ENCODE measurements around the gene DCLRE1A.
"Not testable (repeated sequence)": the region's sequence is repeated elsewhere in the genome, so short reads cannot be mapped to it uniquely, and the experiment has no call there.

Gene DCLRE1A

GRCh38 chr10:113846036-113846435 is 7.8 kb downstream of the DCLRE1A start:
- H3K36me3 Mint-ChIP-seq, result peaks cover 42% of the 10 kb centered on the region
- no peak overlapping the region for H3K4me3 Mint-ChIP-seq
- no peaks in the 10 kb centered on the region for H3K27me3 Mint-ChIP-seq
- CTCF ChIA-PET, result no interaction called here
- H3K27ac Mint-ChIP-seq, result no peak overlapping the region
- peaks cover 32% of the 10 kb centered on the region for H3K4me1 Mint-ChIP-seq
- H3K9me3 Mint-ChIP-seq, result no peaks in the 10 kb centered on the region
- DNase-seq, result no peak

GRCh38 chr10:113843972-113844485 is 9.9 kb downstream of the DCLRE1A start:
- H3K4me3 Mint-ChIP-seq, result no peak overlapping the region
- CTCF ChIA-PET, result no interaction called here
- no peak for DNase-seq
- no peaks in the 10 kb centered on the region for H3K9me3 Mint-ChIP-seq
- H3K27me3 Mint-ChIP-seq, result no peaks in the 10 kb centered on the region
- no peak overlapping the region for H3K27ac Mint-ChIP-seq
- H3K4me1 Mint-ChIP-seq, result peaks cover 18% of the 10 kb centered on the region
- H3K36me3 Mint-ChIP-seq, result peaks cover 42% of the 10 kb centered on the region

DNA sequence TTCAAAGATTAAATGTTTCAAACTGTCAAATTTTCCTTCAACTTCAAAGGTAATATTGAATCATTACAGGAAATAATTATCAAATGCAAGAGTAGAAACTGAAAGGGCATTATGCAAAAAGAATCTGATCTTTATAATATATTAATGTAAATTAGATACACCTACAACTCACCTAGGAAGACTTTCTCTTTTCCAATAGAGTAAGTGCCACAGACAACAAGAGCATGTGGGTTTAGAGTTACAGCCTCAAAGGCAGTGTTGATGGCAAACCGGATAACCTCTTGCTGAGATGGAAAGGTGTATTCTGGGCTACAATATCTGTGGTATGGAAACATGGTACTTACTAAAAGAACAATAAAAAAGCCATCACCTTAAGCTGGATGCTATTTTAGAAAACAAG is 11.7 kb downstream of the DCLRE1A start:
- no peak overlapping the region for H3K27ac Mint-ChIP-seq
- peaks cover 6% of the 10 kb centered on the region for H3K4me1 Mint-ChIP-seq
- no peaks in the 10 kb centered on the region for H3K9me3 Mint-ChIP-seq
- CTCF ChIA-PET, result no interaction called here
- H3K4me3 Mint-ChIP-seq, result no peak overlapping the region
- no peak for DNase-seq
- no peaks in the 10 kb centered on the region for H3K27me3 Mint-ChIP-seq
- peaks cover 35% of the 10 kb centered on the region for H3K36me3 Mint-ChIP-seq

DNA sequence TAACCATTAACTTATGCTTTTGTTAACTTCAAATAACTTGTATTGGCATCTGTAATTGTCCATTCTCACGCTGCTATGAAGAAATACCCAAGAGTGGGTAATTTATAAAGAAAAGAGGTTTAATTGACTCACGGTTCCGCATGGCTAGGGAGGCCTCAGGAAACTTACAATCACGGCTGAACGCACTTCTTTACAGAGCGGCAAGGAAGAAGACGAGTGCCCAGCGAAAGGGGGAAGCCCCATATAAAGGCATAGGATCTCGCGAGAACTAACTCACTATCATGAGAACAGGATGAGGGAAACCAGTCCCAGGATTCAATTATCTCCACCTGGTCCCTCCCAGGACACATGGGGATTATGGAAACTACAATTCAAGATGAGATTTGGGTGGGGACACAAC is 25.3 kb downstream of the DCLRE1A start:
- H3K27ac Mint-ChIP-seq, H3K4me1 Mint-ChIP-seq, H3K27me3 Mint-ChIP-seq, H3K9me3 Mint-ChIP-seq, H3K4me3 Mint-ChIP-seq, DNase-seq, CTCF ChIA-PET, H3K36me3 Mint-ChIP-seq: not testable (repeated sequence)

GRCh38 chr10:113825791-113826190 is 28.1 kb downstream of the DCLRE1A start:
- Mint-ChIP-seq H3K4me1 (no peaks in the 10 kb centered on the region), H3K27me3 (peaks cover 4% of the 10 kb centered on the region), H3K9me3 (no peaks in the 10 kb centered on the region), H3K4me3 (no peak overlapping the region), H3K27ac (no peak overlapping the region), H3K36me3 (no peaks in the 10 kb centered on the region)
- DNase-seq, result no peak
- CTCF ChIA-PET, result interaction anchor here (0.7 to 0.9 kb wide), 2 partner anchors 10 to 22 kb away, joined by 3 read pairs; no protein-coding TSS in a partner anchor

GRCh38 chr10:113823389-113823788 is 30.5 kb downstream of the DCLRE1A start:
- no peak overlapping the region for H3K27ac Mint-ChIP-seq
- CTCF ChIA-PET, result interaction anchor here (0.7 kb wide), 1 partner anchor 131 kb away, joined by 3 read pairs; no protein-coding TSS in a partner anchor
- no peaks in the 10 kb centered on the region for H3K36me3 Mint-ChIP-seq
- H3K4me3 Mint-ChIP-seq, result no peak overlapping the region
- peaks cover 4% of the 10 kb centered on the region for H3K27me3 Mint-ChIP-seq
- no peaks in the 10 kb centered on the region for H3K4me1 Mint-ChIP-seq
- no peak for DNase-seq
- no peaks in the 10 kb centered on the region for H3K9me3 Mint-ChIP-seq

DNA sequence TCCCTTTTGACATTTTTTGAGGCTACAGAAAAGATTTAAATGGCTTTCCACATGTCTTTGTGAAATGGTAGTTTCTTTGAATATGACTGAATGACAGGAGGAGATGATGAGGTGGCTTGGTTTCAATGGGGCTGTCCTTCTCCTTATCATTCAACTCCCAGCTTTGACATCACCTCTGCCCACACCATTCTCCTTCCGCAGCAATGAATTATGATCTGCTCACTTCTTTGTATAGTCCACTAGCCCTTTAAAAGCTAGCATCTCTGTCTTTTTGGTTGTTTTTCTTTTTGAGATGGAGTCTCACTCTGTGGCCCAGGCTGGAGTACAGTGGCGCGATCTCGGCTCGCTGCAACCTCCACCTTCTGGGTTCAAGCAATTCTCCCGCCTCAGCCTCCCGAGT is 31.7 kb downstream of the DCLRE1A start:
- H3K4me1 Mint-ChIP-seq, result no peaks in the 10 kb centered on the region
- H3K36me3 Mint-ChIP-seq, result no peaks in the 10 kb centered on the region
- no peaks in the 10 kb centered on the region for H3K9me3 Mint-ChIP-seq
- H3K4me3 Mint-ChIP-seq, result no peak overlapping the region
- peaks cover 7% of the 10 kb centered on the region for H3K27me3 Mint-ChIP-seq
- CTCF ChIA-PET, result interaction anchor here (0.9 kb wide), 1 partner anchor 23 kb away, joined by 3 read pairs; no protein-coding TSS in a partner anchor
- no peak for DNase-seq
- H3K27ac Mint-ChIP-seq, result no peak overlapping the region

DNA sequence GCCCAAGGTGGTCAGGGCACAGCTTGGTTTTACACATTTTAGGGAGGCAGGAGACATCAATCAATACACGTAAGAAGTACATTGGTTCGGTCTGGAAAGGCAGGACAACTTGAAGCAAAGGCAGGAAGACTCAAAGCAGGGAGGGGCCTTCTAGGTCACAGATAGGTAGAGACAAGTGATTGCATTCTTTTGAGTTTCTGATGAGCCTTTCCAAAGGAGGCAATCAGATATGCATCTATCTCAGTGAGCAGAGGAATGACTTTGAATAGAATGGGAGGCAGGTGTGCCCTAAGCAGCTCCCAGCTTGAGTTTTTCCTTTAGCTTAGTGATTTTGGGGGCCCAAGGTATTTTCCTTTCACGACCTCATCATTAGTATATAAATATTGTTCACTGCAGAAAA is 32.6 kb downstream of the DCLRE1A start:
- H3K27ac Mint-ChIP-seq, H3K9me3 Mint-ChIP-seq, H3K4me1 Mint-ChIP-seq, DNase-seq, H3K36me3 Mint-ChIP-seq, H3K4me3 Mint-ChIP-seq, CTCF ChIA-PET, H3K27me3 Mint-ChIP-seq: not testable (repeated sequence)

- Mint-ChIP-seq H3K9me3 (no peaks in the 10 kb centered on the region), H3K27me3 (peaks cover 7% of the 10 kb centered on the region), H3K4me3 (no peak overlapping the region), H3K27ac (no peak overlapping the region), H3K36me3 (no peaks in the 10 kb centered on the region), H3K4me1 (no peaks in the 10 kb centered on the region)
- CTCF ChIA-PET, result no interaction called here
- no peak for DNase-seq
These were observed 33.4 kb downstream of the DCLRE1A start for GRCh38 chr10:113820507-113820906.

GRCh38 chr10:113819989-113820388 is 33.9 kb downstream of the DCLRE1A start:
- Mint-ChIP-seq H3K27me3 (peaks cover 7% of the 10 kb centered on the region), H3K36me3 (no peaks in the 10 kb centered on the region), H3K4me1 (no peaks in the 10 kb centered on the region), H3K27ac (no peak overlapping the region), H3K4me3 (no peak overlapping the region), H3K9me3 (no peaks in the 10 kb centered on the region)
- CTCF ChIA-PET, result no interaction called here
- DNase-seq, result no peak

DNA sequence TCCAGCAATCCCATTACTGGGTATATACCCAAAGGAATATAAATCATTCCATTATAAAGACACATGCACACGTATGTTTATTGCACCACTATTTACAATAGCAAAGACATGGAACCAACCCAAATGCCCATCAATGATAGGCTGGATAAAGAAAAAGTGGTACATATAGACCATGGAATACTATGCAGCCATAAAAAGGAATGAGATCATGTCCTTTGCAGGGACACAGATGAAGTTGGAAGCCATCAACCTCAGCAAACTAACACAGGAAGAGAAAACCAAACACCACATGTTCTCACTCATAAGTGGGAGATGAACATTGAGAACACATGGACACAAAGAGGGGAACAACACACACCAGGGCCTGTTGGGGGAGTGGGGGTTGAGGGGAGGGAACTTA is 39.2 kb downstream of the DCLRE1A start:
- H3K9me3 Mint-ChIP-seq, CTCF ChIA-PET, H3K4me1 Mint-ChIP-seq, H3K27ac Mint-ChIP-seq, H3K4me3 Mint-ChIP-seq, DNase-seq, H3K36me3 Mint-ChIP-seq: not testable (repeated sequence)
- peaks cover 15% of the 10 kb centered on the region for H3K27me3 Mint-ChIP-seq

DNA sequence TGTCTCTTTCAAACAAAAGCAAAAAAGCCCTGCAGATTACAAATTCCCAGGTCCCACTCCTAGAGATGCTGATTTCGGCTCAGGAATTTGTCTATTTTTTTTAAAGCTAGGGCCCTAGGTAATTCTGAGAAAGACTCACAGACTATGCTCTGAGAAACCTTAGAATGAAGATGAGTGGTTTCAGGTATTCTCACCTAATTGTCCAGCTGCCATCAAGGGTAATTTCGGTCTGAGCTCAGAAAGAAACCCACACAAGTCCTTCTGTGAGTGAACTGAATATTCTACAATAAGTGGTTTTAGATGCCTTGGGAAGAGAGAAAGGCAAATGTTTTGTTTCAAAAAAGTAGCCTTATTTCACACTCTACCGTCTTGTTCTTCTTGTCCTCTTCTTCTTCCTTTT is 45.7 kb downstream of the DCLRE1A start:
- Mint-ChIP-seq H3K36me3 (no peaks in the 10 kb centered on the region), H3K4me3 (no peak overlapping the region), H3K27me3 (peaks cover 40% of the 10 kb centered on the region), H3K9me3 (no peaks in the 10 kb centered on the region), H3K27ac (no peak overlapping the region), H3K4me1 (no peaks in the 10 kb centered on the region)
- CTCF ChIA-PET, result no interaction called here
- no peak for DNase-seq

- DNase-seq, result no peak
- no peak overlapping the region for H3K27ac Mint-ChIP-seq
- H3K4me3 Mint-ChIP-seq, result no peak overlapping the region
- no peaks in the 10 kb centered on the region for H3K36me3 Mint-ChIP-seq
- H3K27me3 Mint-ChIP-seq, result peaks cover 38% of the 10 kb centered on the region
- CTCF ChIA-PET, result interaction anchor here (1.0 kb wide), 1 partner anchor 297 kb away, joined by 5 read pairs; no protein-coding TSS in a partner anchor
- no peaks in the 10 kb centered on the region for H3K9me3 Mint-ChIP-seq
- H3K4me1 Mint-ChIP-seq, result no peaks in the 10 kb centered on the region
These were observed 47.4 kb downstream of the DCLRE1A start for GRCh38 chr10:113806503-113806902.

- CTCF ChIA-PET, result interaction anchor here (0.6 to 6.1 kb wide), 3 partner anchors 11 to 733 kb away, joined by 3 to 89 read pairs (median 4); no protein-coding TSS in a partner anchor
- peaks cover 2% of the 10 kb centered on the region for H3K4me1 Mint-ChIP-seq
- H3K36me3 Mint-ChIP-seq, result no peaks in the 10 kb centered on the region
- DNase-seq, result no peak
- H3K4me3 Mint-ChIP-seq, result no peak overlapping the region
- no peak overlapping the region for H3K27ac Mint-ChIP-seq
- no peaks in the 10 kb centered on the region for H3K9me3 Mint-ChIP-seq
- H3K27me3 Mint-ChIP-seq, result peaks cover 32% of the 10 kb centered on the region
These were observed 50.9 kb downstream of the DCLRE1A start for GRCh38 chr10:113802997-113803396.

DNA sequence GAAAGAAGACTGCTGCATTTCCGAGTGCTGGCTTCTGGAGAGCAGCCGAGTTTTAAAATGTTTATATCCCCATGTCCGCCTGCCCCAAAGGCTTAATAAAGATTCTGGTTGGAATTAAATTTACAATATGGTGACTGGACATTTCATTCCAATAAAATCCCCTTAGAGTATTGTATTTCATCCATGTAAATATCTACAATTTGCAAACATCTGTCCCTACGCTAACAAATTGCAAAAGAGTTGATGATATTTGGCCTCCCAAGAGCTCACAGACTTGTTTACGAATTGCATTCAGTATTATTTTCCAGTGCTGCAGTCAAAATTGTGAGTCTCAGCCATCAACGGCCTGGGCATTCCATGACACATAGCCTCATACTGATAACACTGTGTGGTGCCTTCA is 52.3 kb downstream of the DCLRE1A start:
- CTCF ChIA-PET, result interaction anchor here (0.9 to 6.1 kb wide), 2 partner anchors 301 to 438 kb away, joined by 3 to 89 read pairs; no protein-coding TSS in a partner anchor
- H3K36me3 Mint-ChIP-seq, result no peaks in the 10 kb centered on the region
- H3K27ac Mint-ChIP-seq, result no peak overlapping the region
- no peak overlapping the region for H3K4me3 Mint-ChIP-seq
- no peak for DNase-seq
- H3K4me1 Mint-ChIP-seq, result peaks cover 2% of the 10 kb centered on the region
- no peaks in the 10 kb centered on the region for H3K9me3 Mint-ChIP-seq
- H3K27me3 Mint-ChIP-seq, result peaks cover 36% of the 10 kb centered on the region
